Astrocyte of the hippocampus (primary cell): ENCODE data around the gene CDH4.

ENCODE experiments used
- DNase-seq: peaks from one replicate; pipeline ENCODE4 v3.0.0; 2011; ENCODE audit warnings: low read depth, low spot score

CDH4 gene

GRCh38 chr20:61532736-61533135, 280.7 kb downstream of the CDH4 start:
- no peak for DNase-seq

- no peak for DNase-seq
These were observed 281.2 kb downstream of the CDH4 start for GRCh38 chr20:61533231-61533631.

DNA sequence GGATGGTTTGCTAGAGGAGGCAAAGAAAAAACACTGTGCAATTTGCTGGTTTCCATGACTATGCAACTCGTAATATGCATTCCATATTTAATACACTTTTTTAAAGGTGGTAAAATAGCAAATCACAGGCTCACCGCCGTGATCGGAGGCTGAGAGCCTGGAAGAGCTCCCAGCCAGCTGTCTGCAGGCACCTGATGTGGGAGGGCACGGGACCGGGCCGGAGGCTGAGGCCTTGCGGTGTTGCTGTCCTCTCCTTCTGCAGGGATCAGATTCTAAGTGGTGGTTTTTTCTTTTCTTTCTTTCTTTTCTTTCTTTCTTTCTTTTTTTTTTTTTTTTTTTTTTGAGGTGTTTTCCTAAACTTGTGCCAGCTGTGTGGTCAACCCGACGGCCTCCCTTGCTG, 282.3 kb downstream of the CDH4 start:
- DNase-seq, result no peak

GRCh38 chr20:61535091-61535490, 283.0 kb downstream of the CDH4 start:
- no peak for DNase-seq

DNA sequence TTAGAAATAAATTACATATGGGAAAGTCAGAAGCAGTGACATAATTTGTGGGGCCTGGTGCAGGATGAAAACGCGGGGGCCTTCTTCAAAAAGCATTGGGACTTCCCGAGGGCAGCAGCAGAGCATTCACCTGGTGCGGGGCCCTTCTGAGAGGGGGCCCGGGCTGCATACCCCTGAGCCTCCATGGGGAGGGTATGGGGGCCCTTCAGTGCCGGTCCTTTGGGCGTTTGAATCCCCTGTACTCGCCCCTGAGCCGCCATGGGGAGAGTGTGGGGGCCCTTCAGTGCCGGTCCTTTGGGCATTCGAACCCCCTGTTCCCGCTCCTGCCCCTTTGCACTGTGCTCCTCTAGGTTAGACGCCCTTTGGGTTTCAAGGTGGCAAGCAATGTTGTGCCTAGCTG, 283.5 kb downstream of the CDH4 start:
- no peak for DNase-seq

DNA sequence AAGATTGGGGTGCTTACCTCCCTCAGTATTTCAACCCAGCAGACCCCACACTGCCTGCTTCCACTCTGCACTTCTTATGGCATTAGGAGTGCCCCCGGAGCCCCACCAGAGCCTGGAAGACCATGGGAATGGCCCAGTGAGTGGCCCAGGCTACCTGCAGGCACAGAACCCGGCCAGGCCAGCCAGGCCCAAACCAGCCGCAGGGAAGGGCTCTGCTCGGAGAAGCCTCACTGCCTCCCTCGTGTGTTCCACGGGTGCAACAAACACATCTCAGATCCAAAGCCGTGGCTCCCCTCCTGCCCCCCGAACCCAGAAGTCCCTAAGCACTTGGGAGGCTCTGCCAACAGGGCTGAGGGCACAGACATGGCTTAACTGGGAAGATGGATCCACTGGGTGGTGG, 283.9 kb downstream of the CDH4 start:
- DNase-seq, result no peak

DNA sequence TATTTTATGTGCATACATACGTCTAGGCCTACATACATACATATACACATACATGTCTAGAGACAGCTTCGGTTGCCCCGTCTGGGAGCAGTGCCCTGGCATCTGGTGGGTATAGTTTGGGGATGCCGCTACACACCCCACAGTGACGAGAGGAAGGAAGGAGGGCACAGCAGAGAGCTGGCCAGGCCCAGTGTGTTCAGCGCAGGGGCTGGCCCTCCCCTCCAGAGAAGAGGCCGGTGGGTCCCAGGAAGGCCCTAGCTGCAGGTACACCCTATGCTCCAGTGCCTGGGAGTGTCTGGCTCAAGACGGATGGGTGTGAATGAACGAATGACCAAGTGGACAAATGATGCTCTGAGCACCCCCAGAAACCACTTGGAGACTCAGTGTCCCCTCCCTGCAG, 284.6 kb downstream of the CDH4 start:
- no peak for DNase-seq

- DNase-seq, result no peak
These were observed 285.4 kb downstream of the CDH4 start for GRCh38 chr20:61537239-61538182.

- DNase-seq, result no peak
These were observed 286.3 kb downstream of the CDH4 start for GRCh38 chr20:61538183-61538942.

DNA sequence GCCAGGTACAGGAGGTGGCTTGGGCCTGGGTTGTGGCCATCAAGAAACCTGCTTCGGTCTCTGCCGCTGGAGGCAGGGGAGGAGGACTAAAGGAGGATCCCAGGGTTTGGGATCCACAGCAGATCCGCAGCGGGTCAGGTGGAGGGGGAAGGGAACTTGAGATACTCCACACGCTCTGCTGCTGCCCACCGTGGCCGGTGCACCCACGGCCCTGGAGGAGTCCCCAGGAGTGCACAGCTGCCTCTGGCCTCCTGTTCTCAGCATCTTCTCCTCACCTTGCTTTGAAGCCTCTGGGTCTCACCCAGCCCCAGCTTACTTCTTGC, 286.8 kb downstream of the CDH4 start:
- DNase-seq, result no peak

DNA sequence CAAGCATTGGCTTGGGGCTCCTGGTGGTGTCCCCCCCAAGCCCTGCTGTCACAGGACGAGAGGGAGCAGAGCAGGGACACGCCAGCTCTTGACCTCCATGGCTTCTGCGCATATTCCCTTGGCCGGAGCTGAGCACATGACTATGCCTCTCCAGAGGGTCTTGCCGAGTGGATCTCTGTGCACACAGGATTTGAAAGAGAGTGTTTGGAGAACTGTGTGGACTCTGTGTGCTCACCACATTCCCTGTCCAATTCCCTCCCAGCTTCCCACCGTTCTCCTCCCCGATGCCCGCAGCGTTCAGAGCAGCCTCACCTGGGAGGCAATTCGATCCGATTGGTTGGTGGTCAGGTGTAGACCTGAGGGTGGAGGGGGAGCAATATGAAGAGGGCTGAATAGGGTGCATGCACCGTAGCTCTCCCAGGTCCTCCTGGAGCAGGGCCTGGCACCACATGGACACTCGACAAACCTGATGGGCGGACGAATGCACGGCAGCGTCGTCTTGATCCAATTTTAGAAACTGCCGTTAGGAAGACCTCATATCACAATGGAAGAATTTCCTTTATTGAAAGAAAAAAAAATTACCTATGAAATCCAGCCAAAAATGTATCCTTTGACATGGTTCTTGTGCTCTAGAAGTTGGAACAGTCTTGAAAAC, 287.8 kb downstream of the CDH4 start:
- DNase-seq, result no peak

GRCh38 chr20:61541537-61541936, 289.5 kb downstream of the CDH4 start:
- no peak for DNase-seq

- DNase-seq, result no peak
These were observed 291.0 kb downstream of the CDH4 start for GRCh38 chr20:61543086-61543485.

DNA sequence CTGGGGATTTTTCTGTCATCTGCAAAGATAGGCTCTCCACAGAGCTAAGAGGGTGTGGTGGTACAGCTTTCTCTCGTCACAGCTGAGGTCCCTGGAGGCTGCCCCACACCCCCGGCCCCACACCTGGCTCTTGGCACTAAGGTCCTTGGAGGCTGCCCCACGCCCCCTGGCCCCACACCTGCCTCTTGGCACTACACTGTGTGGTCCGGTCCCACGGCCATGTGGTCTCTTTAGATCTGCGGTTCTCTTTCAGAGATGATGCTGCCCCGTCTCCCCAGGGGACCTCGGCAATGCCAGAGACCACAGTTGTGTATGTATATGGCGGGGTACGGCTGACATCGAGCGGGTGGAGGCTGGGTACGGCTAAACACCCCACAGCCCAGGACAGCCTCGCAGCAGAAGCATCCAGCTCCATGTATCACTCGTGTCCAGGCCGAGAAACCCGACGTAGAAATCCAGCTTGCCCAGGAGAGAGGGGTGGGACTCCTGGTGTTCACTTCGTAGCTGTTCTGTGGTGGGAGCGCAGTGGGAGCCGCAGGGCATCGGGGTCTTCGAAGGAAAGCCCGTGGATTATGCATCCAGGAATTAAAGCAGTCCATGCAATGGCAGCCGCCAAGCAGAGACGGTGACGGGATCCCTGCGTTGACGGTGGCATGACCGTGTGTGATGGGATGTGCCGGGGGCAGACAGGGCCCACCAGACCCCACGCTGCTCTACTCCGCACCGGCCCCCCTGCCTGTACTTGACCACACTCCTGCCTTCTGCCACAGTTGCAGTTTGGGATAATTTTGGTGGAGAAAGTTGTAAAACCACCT, 292.1 kb downstream of the CDH4 start:
- DNase-seq, result no peak

GRCh38 chr20:61544910-61545889, 293.1 kb downstream of the CDH4 start:
- DNase-seq, result no peak

DNA sequence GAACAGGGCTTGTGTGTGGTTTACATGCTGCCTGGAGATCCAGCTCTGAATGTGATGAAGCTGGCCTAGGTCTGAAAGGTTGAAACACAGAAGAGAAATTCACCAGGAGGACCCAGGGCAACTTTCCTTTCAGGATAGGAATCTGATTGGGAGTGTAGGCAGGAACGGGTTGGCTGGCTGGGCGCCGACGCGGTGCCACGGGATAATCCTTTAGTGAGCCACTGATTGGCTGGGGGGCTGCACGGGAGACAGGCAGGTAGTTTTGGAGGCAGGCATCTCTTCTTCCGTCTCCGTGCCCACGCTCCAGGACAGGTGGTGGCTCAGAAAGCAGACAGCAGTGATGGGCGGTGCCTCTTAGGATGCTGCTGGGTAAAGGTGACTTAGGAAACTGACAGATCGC, 294.6 kb downstream of the CDH4 start:
- DNase-seq, result no peak

GRCh38 chr20:61548069-61548468, 296.0 kb downstream of the CDH4 start:
- no peak for DNase-seq

DNA sequence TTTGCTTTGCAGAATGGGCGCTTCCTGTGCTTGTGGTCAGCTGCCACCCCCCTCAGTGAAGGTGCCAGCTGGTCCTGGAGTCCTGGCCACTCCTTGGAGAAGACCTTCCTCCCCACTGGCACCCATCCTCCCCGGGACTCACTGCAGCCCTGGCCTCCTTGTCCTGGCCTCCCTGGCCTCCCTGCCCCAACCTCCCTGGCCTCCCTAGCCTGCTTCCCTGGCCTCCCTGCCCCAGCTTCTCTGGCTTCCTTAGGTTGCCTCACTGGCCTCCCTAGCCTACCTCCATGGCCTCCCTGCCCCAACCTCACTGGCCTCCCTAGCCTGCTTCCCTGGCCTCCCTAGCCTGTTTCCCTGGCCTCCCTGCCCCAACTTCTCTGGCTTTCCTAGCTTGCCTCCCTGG, 297.8 kb downstream of the CDH4 start:
- DNase-seq, result no peak

DNA sequence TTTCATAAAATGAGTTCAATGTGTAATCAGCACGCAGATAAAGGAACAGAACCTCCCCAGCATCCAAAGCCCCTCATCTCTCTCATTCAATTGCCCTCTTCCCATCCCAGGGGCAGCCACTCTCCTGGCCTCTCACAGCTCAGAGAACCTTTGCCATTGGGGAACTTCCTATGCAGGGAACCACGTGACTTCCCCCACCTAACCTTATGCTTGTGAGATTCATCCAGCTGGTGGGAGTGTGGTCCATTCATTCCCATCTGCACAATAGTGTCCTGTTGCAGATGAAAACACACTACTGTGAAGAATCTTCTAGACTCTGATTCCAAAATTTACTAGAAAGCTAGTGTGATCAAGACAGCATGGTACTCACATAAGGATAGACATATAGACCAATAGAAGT, 299.3 kb downstream of the CDH4 start:
- no peak for DNase-seq

DNA sequence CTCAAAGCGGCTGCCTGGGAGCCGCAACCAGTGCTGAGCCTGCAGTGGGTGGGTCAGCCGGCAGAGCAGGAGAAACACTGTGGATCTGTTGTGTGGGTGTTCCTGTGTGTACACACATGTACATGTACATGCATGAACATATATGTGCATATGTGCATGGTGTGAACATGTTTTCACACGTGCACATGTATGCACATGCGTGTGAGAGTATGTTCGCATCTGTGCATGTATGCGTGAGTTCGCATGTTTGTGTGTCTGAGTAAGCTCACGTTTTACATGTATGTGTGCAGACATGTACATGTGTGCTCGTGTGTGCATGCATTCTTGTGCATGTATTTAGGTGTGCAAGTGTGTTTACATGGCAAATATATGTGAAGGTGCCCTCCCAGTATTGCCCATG, 302.6 kb downstream of the CDH4 start:
- no peak for DNase-seq
